MM.1S (cell line): ENCODE results near the gene SPAM1.

Source experiments
- DNase-seq: peaks from one replicate; pipeline ENCODE4 v3.0.0-alpha.2; 2015
- H2AFZ ChIP-seq: fragments of 300-600 bp; sonication (generic); 2 replicates; pipeline ENCODE4 v1.6.0; 2016; ENCODE audit warnings: antibody characterized with exemption, low read length
- H3F3A ChIP-seq: fragments of 300-600 bp; sonication (generic); 2 replicates; pipeline ENCODE4 v1.6.1; 2016; ENCODE audit warnings: mild to moderate bottlenecking, antibody characterized with exemption, low read length, moderate library complexity, mixed read lengths; ENCODE audit not compliant: insufficient read depth
- H3K27ac ChIP-seq: fragments of 300-600 bp; sonication (generic); 2 replicates; pipeline ENCODE4 v1.5.1; 2016; ENCODE audit warnings: mild to moderate bottlenecking, low read length
- H3K27me3 ChIP-seq: fragments of 300-600 bp; sonication (generic); replicated peaks from 2 replicates; pipeline ENCODE4 v1.6.0; 2016; ENCODE audit warnings: low read length; ENCODE audit not compliant: insufficient read depth
- H3K36me3 ChIP-seq: fragments of 300-600 bp; sonication (generic); replicated peaks from 2 replicates; pipeline ENCODE4 v1.6.1; 2016; ENCODE audit warnings: mild to moderate bottlenecking, low read length, mixed read lengths; ENCODE audit not compliant: insufficient read depth
- H3K4me1 ChIP-seq: fragments of 300-600 bp; sonication (generic); 2 replicates; pipeline ENCODE4 v1.6.1; 2016; ENCODE audit warnings: low read length, mixed read lengths
- H3K4me2 ChIP-seq: fragments of 300-600 bp; sonication (generic); 2 replicates; pipeline ENCODE4 v1.6.0; 2016; ENCODE audit warnings: low read depth, low read length
- H3K4me3 ChIP-seq: fragments of 300-600 bp; sonication (generic); 2 replicates; pipeline ENCODE4 v1.5.1; 2016; ENCODE audit warnings: low read length, mixed read lengths
- H3K79me2 ChIP-seq: fragments of 300-600 bp; sonication (generic); 2 replicates; pipeline ENCODE4 v1.6.1; 2016; ENCODE audit warnings: mixed run types, low read length, mixed read lengths
- H3K9ac ChIP-seq: fragments of 300-600 bp; sonication (generic); 2 replicates; pipeline ENCODE4 v1.6.1; 2016; ENCODE audit warnings: low read length, mixed read lengths
- H3K9me2 ChIP-seq: fragments of 300-600 bp; sonication (generic); replicated peaks from 2 replicates; pipeline ENCODE4 v1.6.1; 2016; ENCODE audit warnings: mild to moderate bottlenecking, low read length, mixed read lengths; ENCODE audit not compliant: insufficient read depth
- H3K9me3 ChIP-seq: fragments of 300-600 bp; sonication (generic); replicated peaks from 2 replicates; pipeline ENCODE4 v1.6.1; 2016; ENCODE audit warnings: mild to moderate bottlenecking, low read length, mixed read lengths; ENCODE audit not compliant: insufficient read depth
- H4K20me1 ChIP-seq: fragments of 300-600 bp; sonication (generic); 2 replicates; pipeline ENCODE4 v1.6.1; 2016; ENCODE audit warnings: mild to moderate bottlenecking, low read length, moderate library complexity, mixed read lengths; ENCODE audit not compliant: insufficient read depth
- CTCF ChIP-seq: fragments of 300-600 bp; sonication (generic); IDR thresholded peaks from 2 replicates; pipeline ENCODE4 v1.5.1; 2016; ENCODE audit warnings: antibody characterized with exemption, low read length, mixed read lengths
- EZH2 ChIP-seq: fragments of 300-600 bp; sonication (generic); optimal IDR thresholded peaks from 2 replicates; pipeline ENCODE3; 2017; ENCODE audit warnings: low read depth, mild to moderate bottlenecking, antibody characterized with exemption, low read length, mixed read lengths
- EZH2phosphoT487 ChIP-seq: fragments of 300-600 bp; sonication (generic); IDR thresholded peaks from 2 replicates; pipeline ENCODE4 v1.6.1; 2018; ENCODE audit warnings: antibody characterized with exemption, low read length

SPAM1 gene

GRCh38 chr7:123924941-123925340, at the start of gene SPAM1:
SPAM1 (plus strand) TSS chr7:123925241; CDS start chr7:123953571, 28,330 bp downstream.
- TF ChIP-seq EZH2phosphoT487 (no peak), CTCF (no peak), EZH2 (no peak)
- H3K27ac ChIP-seq: no peak within 1 kb of the TSS
- DNase-seq: no peak
- H3K4me2 ChIP-seq: no peak within 1 kb of the TSS
- no peaks in the 10 kb centered on the region for H3F3A ChIP-seq
- H3K36me3 ChIP-seq: no peaks in the 10 kb centered on the region
- H4K20me1 ChIP-seq: no peaks in the 10 kb centered on the region
- no peaks in the 10 kb centered on the region for H3K79me2 ChIP-seq
- no peak within 1 kb of the TSS for H3K9ac ChIP-seq
- H3K27me3 ChIP-seq: no peaks in the 10 kb centered on the region
- H2AFZ ChIP-seq: no peak within 1 kb of the TSS
- no peaks in the 10 kb centered on the region for H3K9me3 ChIP-seq
- H3K4me3 ChIP-seq: no peak within 1 kb of the TSS
- H3K9me2 ChIP-seq: no peaks in the 10 kb centered on the region; the same call in 1 of the 2 replicates
- H3K4me1 ChIP-seq: peaks cover 4% of the 10 kb centered on the region; the same call in 1 of the 2 replicates

- Histone ChIP-seq H3K9me2 (no peaks in the 10 kb centered on the region), H3K4me1 (no peaks in the 10 kb centered on the region), H3K36me3 (no peaks in the 10 kb centered on the region), H3K27ac (no peak overlapping the region), H4K20me1 (no peaks in the 10 kb centered on the region), H2AFZ (no peak overlapping the region), H3K9me3 (no peaks in the 10 kb centered on the region), H3K4me2 (no peak overlapping the region), H3K9ac (no peak overlapping the region), H3F3A (no peaks in the 10 kb centered on the region), H3K4me3 (no peak overlapping the region), H3K27me3 (no peaks in the 10 kb centered on the region), H3K79me2 (no peaks in the 10 kb centered on the region)
- no peak for DNase-seq
- TF ChIP-seq EZH2 (no peak), CTCF (no peak), EZH2phosphoT487 (no peak)
Observed at GRCh38 chr7:123876557-123877256, 48.3 kb upstream of the SPAM1 start.

- Histone ChIP-seq H3K27me3 (no peaks in the 10 kb centered on the region), H3F3A (no peaks in the 10 kb centered on the region), H3K27ac (no peak overlapping the region), H3K4me2 (no peak overlapping the region), H3K9me2 (no peaks in the 10 kb centered on the region), H3K36me3 (no peaks in the 10 kb centered on the region), H2AFZ (no peak overlapping the region), H4K20me1 (no peaks in the 10 kb centered on the region), H3K9ac (no peak overlapping the region), H3K79me2 (no peaks in the 10 kb centered on the region), H3K4me1 (no peaks in the 10 kb centered on the region), H3K4me3 (no peak overlapping the region), H3K9me3 (no peaks in the 10 kb centered on the region)
- no peak for DNase-seq
- TF ChIP-seq EZH2 (no peak), CTCF (no peak), EZH2phosphoT487 (no peak)
Observed at GRCh38 chr7:123879628-123880027, 45.4 kb upstream of the SPAM1 start.
